NCI-H1105 (cell line): Measurements from ENCODE around the gene ADISSP.
"Not testable (repeated sequence)": the region's sequence is repeated elsewhere in the genome, so short reads cannot be mapped to it uniquely, and the experiment has no call there.

Experiments used
- DNase-seq: peaks from one replicate; lab custom pipeline; 2025; lab: John Stamatoyannopoulos, UW

ADISSP gene

DNA sequence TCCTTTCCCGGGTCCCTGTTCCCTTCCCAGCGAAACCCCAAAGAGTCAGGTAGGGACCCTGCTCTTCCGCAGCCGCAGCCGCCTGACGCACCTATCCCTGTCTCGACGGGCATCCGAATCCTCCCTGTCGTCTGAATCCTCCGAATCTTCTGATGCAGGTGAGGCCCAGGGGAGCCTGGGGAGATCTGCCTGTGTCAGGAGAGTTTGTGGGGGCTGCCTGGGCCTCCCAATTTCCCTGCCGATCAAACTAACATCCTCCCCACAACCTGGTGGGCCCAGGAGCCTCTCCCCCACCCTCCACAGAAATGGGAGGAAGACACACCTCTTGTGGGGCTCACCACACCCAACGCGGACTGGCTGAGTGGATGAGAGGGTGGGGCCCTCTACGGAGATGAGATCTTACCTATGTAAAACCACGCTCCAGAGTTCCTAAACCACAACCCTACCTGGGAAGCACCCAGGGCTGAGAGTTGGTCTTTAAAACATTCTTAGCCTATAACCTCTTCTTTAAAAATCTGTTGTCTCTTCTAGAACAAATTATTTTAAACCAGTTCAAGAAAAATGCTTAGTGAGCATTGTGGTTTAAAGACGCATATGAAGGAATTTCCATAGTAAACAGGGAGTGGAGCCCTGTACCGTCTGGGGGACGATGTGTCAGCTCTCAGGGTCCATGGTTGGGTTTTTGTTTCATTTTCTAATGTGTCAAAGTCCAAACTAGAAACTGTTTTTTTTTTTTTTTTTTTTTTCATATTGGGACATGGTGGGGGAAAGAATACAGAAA, 30.2 kb upstream of the ADISSP start:
- peak; percentile 11 for DNase-seq

DNA sequence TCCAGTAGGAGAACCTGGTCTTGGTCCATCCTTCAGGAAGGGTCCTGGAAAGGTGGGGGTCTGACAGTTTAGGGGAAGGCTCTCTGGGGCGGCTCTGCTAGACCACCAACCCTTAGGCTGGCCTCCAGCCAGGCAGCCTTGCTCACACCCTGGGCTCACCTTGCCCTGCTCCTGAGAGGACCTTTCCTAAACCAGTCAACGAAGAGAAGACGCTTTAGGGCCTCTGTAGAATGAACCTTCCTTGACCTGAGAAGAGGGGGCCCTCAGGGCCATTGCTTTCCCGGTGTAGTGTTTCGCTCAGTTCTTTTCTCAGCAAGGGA, 29.6 kb upstream of the ADISSP start:
- DNase-seq = no peak

DNA sequence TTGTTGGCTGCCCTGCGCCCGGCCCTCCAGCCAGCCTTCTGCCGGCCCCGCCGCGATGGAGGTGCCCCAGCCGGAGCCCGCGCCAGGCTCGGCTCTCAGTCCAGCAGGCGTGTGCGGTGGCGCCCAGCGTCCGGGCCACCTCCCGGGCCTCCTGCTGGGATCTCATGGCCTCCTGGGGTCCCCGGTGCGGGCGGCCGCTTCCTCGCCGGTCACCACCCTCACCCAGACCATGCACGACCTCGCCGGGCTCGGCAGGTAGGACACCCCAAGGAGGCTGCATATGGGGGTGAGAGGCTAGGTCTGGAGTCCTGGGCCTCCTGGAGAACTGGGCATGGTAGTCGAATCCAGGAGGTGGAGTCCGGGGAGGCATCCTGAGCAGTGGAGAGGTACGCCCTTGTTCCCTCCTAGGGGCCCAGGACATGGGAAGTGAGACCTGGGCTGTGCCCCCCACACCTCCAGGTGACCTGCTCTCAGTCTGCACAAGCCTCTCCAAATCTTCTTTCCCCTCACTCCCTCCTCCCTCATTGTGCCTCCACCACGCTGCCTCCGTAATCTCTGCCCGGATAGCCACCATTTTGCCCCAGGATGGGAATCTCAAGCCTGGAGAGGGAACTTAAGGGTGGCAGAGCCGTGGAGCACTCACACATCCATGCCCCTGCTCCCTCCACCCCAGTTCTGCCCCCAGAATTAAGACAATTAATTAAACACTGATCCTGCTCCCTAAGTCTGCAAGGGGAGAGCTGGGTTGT, 29.1 kb upstream of the ADISSP start:
- DNase-seq = no peak

DNA sequence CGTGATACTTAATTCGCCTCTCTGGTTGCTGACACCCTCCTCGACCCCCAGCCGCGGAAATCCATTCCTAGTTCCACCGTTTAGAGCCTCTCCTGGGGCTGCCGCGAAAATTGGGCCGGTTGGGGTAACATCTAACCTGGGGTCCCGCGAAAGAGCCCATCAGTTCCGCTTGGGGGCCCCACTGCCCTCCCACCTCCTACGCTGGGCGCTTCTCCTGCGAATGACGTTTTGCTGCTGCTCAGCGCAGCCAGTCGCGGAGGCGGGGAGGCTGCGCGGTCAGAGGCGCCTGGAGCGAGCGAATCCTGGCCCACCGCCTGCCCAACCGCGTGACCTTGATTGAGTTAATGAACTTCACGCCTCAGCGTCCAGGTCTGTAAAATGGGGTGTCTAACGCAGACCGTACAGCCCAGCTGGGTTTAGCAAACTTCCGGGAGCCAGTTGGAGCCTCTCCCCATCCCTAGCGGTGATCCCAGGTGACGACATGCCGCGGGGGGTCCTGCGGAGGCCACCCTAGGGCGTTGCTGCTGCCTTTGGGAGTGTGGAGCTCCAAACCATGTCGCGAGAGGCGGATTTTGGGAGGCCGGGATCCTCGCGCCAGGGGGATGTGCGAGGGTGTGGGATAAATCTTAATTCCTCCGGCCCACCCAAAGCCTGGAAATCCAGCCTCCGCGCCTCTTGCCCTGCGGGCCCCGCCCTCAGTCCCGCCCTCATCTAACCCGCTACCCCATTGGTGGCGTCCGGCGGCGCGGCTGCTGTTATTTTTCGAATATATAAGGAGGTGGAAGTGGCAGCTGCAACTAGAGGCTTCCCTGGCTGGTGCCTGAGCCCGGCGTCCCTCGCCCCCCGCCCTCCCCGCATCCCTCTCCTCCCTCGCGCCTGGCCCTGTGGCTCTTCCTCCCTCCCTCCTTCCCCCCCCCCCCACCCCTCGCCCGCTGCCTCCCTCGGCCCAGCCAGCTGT, 28.2 kb upstream of the ADISSP start, which contains the start of gene CDC25B:
Gene CDC25B, plus strand, starts transcription at position 800 of the 958 bp plus-strand sequence. CDS start 222 bp downstream, outside the sequence.
- DNase-seq = peak; percentile 88

DNA sequence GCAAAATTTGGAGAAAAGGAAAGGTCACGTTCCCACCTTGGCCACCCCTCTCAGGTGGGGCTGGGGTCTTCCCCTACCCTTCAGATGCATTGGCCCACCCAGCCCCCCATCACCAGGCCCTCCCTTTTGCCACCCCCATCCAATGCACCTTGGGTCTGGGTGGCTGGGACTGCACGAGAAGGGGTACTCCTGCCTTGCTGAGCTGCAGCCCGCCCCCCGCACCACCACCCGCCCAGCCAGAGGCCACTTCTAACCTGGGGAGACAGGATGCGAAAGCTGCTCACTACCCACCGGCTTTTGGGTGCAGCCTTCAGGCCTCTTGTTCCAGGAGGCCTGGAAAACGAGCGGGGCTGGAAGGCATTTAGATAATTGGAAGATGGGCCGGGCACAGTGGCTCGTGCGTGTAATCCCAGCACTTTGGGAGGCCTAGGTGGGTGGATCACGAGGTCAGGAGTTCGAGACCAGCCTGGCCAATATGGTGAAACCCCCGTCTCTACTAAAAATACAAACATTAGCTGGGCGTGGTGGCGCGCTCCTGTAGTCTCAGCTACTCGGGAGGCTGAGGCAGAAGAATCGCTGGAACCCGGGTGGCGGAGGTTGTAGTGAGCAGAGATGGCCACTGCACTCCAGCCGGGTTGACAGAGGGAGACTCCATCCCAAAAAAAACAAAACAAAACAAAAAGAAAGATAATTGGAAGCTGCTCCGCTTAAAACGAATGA, 27.3 kb upstream of the ADISSP start:
- no peak for DNase-seq

DNA sequence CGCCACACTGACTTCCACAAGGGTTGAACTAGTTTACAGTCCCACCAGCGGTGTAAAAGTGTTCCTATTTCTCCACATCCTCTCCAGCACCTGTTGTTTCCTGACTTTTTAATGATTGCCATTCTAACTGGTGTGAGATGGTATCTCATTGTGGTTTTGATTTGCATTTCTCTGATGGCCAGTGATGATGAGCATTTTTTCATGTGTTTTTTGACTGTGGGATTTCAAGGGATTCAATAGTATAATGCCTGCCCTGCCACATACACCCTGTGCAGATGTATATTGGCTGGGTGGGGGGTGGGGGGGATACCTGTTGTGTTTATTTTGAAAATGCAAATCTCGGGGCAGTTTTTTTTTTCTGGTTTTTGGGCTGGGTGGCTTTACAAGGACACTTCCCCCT, 26.6 kb upstream of the ADISSP start:
- not testable (repeated sequence) for DNase-seq

DNA sequence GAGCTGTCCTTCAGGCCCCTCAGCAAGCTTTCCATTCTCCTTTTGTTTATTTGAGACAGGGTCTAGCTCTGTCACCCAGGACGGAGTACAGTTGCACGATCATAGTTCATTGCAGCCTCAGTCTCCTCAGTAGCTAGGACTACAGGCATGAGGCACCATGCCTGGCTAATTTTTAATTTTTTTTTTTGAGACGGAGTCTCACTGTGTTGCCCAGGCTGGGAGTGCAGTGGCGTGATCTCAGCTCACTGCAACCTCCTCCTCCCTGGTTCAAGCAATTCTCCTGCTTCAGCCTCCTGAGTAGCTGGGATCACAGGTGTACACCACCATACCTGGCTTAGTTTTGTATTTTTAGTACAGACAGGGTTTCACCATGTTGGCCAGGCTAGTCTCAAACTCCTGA, 21.6 kb upstream of the ADISSP start:
- not testable (repeated sequence) for DNase-seq

DNA sequence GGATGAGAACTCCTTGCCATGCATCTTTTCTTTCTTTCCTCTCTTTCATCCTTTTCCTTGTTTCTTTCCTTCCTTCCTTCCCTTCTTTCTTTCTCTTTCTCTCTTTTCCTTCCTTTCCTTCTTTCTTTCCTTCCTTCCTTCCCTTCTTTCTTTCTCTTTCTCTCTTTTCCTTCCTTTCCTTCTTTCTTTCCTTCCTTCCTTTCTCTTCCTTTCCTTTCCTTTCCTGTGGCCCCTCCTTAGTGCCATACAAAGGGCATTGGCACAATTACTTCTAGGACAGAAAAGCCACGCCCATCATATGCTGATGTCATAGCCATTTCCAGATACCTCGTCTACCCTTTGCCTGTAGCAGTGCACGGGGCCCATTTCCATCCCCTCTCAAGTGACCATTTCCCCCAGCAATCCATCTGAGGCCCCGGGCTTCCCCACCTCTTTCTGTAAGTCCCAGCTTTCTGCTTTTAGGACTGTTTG, 21.2 kb upstream of the ADISSP start:
- no peak for DNase-seq

DNA sequence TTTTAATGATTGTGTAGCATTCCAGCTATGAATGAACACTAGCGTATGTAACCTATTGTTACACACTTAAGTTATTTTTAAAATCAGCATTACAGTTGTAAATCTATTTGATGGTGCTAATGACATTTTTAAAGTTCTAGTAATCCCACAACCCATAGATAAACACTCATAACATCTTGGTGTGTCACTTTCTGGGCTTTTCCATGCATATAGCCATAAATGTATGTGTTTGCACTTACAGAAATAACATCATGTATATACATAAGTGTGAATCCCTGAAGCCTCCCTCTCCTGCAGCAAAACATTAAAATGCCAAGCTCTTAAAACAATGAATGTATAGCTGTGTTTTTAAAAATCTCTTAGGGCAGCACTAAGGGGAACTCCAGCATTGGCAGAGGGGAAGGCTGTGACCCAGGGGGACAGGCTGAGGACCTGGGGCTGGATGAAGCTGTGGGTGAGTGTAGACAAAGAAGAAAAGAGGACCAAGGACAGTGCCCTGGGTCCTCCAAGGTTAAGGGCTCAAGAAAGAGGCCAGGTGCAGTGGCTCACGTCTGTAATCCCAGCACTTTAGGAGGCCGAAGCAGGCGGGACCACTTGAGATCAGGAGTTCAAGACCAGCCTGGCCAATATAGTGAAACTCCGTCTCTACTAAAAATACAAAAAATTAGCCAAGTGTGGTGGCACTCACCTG, 19.9 kb upstream of the ADISSP start:
- DNase-seq = no peak

DNA sequence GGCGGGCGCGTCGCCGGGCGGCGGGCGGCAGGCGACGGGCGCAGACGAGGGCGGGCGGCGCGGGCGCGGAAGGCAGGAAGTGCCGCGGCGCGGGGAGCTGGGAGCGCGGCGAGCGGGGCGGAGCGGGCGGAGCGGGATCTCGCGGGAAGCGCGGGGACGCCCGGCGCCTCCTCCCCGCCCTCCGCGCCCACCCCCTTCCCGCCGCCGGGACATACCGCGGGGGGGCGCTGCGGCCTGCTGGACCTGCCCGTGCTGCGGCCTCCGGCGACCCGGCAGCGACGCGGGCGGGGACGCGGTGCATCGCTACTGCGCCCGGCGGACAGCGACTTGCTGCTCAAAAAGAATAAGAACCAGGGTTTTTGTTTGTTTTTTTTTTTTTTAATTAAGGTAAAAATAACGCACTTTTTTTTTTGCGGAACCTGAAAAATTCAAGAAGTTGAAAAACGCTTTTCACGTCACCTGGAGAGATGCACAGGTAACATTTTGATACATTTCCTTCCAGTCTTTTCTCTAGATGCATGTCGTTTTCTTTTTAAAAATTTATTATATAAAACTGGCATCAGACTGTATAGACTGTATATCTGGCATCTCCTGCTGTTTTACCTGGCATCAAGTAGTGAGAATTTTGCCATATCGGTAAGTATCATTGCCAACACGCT, 19.2 kb upstream of the ADISSP start, which contains the start of gene CENPB:
Gene CENPB, minus strand, starts transcription at position 76 of the 659 bp plus-strand sequence. CDS start 257 bp downstream, outside the sequence.
- DNase-seq = peak; percentile 79

DNA sequence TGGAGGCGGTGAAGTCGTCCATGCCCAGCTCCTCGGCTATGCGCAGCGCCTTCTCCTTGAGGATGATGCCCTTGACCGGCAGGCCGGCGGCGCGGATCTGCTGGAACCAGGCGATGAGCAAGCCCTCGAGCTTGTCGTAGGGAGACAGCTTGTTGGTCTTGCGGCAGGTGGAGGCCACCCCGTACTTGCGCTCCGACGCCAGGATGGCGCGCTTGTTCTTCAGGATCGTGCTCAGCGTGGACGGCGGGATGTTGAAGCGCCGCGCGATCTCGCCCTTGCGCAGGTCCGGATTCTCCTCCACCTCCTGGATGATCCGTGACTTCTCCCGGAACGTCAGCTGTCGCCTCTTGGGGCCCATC, 18.6 kb upstream of the ADISSP start:
- DNase-seq = peak; percentile 51

DNA sequence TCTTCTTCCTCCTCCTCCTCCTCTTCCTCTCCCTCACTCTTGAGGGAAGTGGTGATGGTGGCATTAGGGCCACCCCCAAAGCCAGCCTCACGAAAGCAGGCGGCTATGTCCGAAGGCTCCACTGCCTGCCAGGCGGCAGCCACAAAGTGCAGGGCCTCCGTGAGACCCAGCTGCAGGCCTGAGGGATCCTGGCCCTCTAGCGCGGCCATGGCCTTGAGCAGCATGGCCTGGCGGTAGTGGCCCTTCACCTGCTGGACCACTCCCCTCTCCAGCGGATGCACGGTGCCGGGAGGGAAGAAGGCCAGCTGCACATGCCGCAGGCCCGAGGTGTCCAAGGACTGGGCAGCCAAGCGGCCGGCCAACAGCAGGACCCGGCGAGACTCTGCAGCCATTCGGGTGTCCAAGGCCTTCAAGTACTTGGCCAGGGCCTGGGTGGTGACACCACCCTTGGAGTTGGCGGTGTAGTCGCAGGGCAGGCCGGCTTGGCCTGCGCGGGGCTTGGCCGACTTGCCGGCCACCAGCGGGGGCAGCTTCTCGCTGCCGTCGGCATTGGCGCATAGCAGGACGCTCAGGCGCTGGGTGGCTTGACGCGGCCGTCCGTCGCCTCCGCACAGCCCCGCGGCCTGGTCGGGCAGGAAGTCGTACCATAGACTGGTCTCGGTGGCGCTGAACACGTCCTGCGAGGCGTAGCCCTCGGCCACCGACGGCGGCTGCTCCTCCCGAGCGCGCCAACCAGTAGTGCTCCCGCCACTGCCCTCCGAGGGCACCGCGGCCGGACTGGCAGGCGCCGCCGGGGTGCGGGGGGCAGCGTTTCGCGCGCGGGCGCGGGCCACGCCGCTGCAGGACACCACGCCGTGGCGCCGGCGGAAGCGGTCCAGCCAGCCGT, 17.9 kb upstream of the ADISSP start:
- DNase-seq = no peak

DNA sequence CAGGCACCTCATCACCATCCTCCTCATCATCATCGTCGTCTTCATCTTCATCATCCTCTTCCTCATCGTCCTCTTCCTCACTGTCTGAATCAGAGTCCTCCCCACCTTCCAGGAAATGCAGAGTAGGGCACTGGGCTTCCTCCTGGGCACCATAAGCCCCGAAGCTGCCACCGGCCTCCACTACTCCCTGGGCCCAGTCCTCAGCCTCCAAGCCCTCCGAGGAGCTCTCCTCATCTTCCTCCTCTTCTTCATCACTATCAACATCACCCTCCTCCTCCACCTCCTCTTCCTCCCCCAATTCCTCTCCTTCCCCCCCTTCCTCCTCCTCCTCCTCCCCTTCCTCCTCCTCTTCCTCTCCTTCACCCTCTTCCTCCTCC, 17.3 kb upstream of the ADISSP start:
- no peak for DNase-seq

DNA sequence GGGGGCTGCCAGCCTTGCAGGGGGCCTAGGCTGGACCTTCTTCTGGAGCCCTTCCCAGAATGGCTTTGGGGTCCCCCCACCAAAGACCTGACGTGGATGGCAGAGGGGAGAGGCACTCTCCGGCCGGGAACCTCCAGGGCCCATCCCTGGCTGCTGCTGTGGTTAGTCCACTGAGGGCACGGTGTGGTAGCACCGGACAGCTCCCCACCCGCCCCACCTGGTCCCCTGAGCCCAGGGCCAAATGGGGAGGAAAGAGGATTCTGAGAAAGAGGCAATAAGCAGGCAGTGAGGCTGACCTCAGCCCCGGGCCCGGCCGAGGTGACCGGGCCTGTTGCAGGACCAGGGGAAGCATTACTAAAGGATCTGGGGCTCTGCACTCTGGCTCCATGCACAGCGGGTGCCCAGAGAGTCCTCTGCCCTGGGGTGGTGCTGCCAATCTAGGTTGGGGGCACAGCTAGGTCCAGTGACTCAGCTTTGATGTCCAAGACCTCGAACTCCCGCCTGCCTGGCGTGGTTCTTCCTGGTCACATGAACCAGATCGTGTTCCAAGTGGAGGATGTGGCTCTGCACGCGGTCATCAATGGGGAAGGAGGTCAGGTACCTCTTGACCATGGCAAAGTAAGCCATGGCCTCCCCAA, 16.8 kb upstream of the ADISSP start:
- DNase-seq = no peak

DNA sequence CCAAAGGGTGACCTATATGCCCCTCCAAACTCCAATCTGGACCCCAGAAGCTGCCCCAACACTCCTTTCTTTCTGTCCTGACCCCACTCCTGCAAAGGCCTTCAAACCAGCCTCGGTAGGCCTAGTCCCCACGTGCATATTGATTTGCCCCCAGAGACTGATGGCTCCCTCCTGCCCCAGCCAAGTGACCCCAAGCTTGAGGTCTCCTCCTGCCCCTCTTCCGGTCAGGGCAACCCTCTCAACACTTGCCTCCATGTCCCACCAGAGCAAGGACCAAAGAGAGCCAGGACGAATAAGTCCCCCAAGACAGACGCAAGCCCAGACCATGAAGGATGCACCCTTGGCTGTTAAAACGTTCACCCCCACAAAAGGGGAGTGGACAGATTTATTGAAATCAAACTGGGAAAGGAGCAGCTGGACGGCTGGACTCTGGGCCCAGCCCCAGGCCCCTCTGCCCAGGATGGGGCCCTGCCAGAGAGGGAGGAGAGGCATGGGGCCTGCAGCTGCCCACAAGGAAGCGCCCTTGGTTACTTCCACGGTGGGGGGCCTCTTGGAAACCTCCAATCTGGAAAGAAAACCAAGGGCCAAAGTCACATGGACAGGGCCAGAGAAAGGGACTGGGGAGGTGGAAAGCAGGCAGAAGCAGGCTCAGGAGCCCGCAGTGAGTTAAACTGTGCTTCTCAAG, 16.1 kb upstream of the ADISSP start:
- no peak for DNase-seq

DNA sequence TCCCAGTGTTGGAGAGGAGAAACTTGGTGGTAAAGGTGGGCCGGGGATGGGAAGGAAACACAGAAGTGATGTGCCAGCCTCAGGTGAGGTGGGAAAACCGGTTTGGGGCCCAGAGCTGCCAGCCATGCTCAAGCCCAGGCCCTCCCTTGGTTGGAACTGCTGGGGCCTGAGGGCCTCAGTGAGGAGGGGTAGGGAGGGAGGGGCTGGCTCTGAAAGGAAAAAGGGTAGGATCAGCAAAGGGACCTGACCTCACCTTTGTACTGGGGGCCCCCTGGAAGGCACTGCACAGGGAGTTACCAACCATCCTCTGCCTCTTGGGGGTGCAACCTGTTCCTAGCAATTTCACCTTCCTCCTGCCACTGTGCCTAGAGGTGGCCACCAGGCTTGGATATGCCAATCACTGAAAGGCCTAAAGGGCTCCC, 15.5 kb upstream of the ADISSP start:
- no peak for DNase-seq

DNA sequence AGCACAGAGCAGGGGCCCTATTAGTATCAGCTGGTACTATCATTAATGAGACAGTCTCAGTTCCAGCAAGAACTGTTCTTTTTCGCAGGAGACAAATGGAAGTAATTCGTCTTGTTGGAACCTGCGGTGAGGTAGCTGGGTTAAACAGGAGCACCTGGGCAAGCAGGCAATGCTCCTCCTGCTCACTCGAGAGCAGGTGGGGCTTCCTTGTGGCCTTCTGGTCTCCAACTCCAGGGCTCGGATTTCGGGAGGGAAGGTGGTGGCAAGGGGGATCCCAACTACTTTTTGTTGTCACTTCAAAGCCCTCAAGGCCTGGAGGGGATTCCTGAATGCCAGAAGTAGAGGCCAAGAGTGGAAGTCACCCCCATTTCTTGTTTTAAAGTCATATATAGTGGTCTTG, 15.0 kb upstream of the ADISSP start:
- no peak for DNase-seq
